ENCODE measurements around the gene BBS9. TPM values are rescaled to one million over a fixed set of nuclear protein-coding genes. Genes with fewer than 3 reads are reported as not detected.

Gene BBS9
- total RNA-seq, 2 donors from 2014 or later = 16.6 to 17.8 TPM

GRCh38 chr7:33431543-33431942, 302.2 kb downstream of the BBS9 start:
- DNase-seq (ENCODE audit: low spot score) (no peak), ATAC-seq (no peak)
- Mint-ChIP-seq H3K36me3 (no peaks in the 10 kb centered on the region), H3K9me3 (no peaks in the 10 kb centered on the region), H3K4me1 (ENCODE audit: low read depth in 2 of 2) (no peaks in the 10 kb centered on the region), H3K27me3 (no peaks in the 10 kb centered on the region), H3K27ac (no peak overlapping the region), H3K4me3 (no peak overlapping the region)

GRCh38 chr7:33432821-33433220, 303.5 kb downstream of the BBS9 start:
- no peaks in the 10 kb centered on the region for H3K36me3 Mint-ChIP-seq
- DNase-seq (ENCODE audit: low spot score) (no peak), ATAC-seq (no peak)
- H3K9me3 Mint-ChIP-seq = no peaks in the 10 kb centered on the region
- H3K27ac Mint-ChIP-seq = no peak overlapping the region
- no peak overlapping the region for H3K4me3 Mint-ChIP-seq
- no peaks in the 10 kb centered on the region for H3K4me1 Mint-ChIP-seq (ENCODE audit: low read depth in 2 of 2)
- H3K27me3 Mint-ChIP-seq = no peaks in the 10 kb centered on the region

GRCh38 chr7:33433357-33433756, 304.0 kb downstream of the BBS9 start:
- DNase-seq (ENCODE audit: low spot score) (no peak), ATAC-seq (no peak)
- Mint-ChIP-seq H3K27me3 (no peaks in the 10 kb centered on the region), H3K4me1 (ENCODE audit: low read depth in 2 of 2) (no peaks in the 10 kb centered on the region), H3K9me3 (no peaks in the 10 kb centered on the region), H3K27ac (no peak overlapping the region), H3K36me3 (no peaks in the 10 kb centered on the region), H3K4me3 (no peak overlapping the region)

GRCh38 chr7:33444511-33444910, 315.1 kb downstream of the BBS9 start:
- no peak overlapping the region for H3K4me3 Mint-ChIP-seq
- H3K27me3 Mint-ChIP-seq = no peaks in the 10 kb centered on the region
- H3K4me1 Mint-ChIP-seq (ENCODE audit: low read depth in 2 of 2) = peaks cover 6 to 11% of the 10 kb centered on the region in 2 donors
- no peak overlapping the region for H3K27ac Mint-ChIP-seq
- H3K36me3 Mint-ChIP-seq = no peaks in the 10 kb centered on the region
- ATAC-seq = no peak
- H3K9me3 Mint-ChIP-seq = no peaks in the 10 kb centered on the region
- no peak for DNase-seq (ENCODE audit: low spot score)

- ATAC-seq (no peak), DNase-seq (ENCODE audit: low spot score) (no peak)
- H3K4me1 Mint-ChIP-seq (ENCODE audit: low read depth in 2 of 2) = peaks cover 15 to 20% of the 10 kb centered on the region in 2 donors
- H3K36me3 Mint-ChIP-seq = no peaks in the 10 kb centered on the region
- no peaks in the 10 kb centered on the region for H3K27me3 Mint-ChIP-seq
- no peak overlapping the region for H3K27ac Mint-ChIP-seq
- no peak overlapping the region for H3K4me3 Mint-ChIP-seq
- peaks cover 3% of the 10 kb centered on the region for H3K9me3 Mint-ChIP-seq
Observed at GRCh38 chr7:33446551-33446950, 317.2 kb downstream of the BBS9 start.

GRCh38 chr7:33448035-33448434, 318.7 kb downstream of the BBS9 start:
- H3K4me3 Mint-ChIP-seq = no peak overlapping the region
- H3K4me1 Mint-ChIP-seq (ENCODE audit: low read depth in 2 of 2) = peaks cover 15 to 20% of the 10 kb centered on the region in 2 donors
- no peaks in the 10 kb centered on the region for H3K27me3 Mint-ChIP-seq
- ATAC-seq (no peak), DNase-seq (ENCODE audit: low spot score) (no peak)
- H3K36me3 Mint-ChIP-seq = peaks cover 4% of the 10 kb centered on the region
- H3K9me3 Mint-ChIP-seq = peaks cover 3% of the 10 kb centered on the region
- H3K27ac Mint-ChIP-seq = peak overlapping the region in 1 of 2 donors; percentile 23

GRCh38 chr7:33449847-33450246, 320.5 kb downstream of the BBS9 start:
- peaks cover 15 to 20% of the 10 kb centered on the region in 2 donors for H3K4me1 Mint-ChIP-seq (ENCODE audit: low read depth in 2 of 2)
- H3K27me3 Mint-ChIP-seq = no peaks in the 10 kb centered on the region
- no peak overlapping the region for H3K4me3 Mint-ChIP-seq
- peaks cover 4% of the 10 kb centered on the region for H3K36me3 Mint-ChIP-seq
- DNase-seq (ENCODE audit: low spot score) (no peak), ATAC-seq (no peak)
- H3K27ac Mint-ChIP-seq = no peak overlapping the region
- H3K9me3 Mint-ChIP-seq = peaks cover 3% of the 10 kb centered on the region

- Mint-ChIP-seq H3K9me3 (peaks cover 3% of the 10 kb centered on the region), H3K27me3 (no peaks in the 10 kb centered on the region), H3K27ac (no peak overlapping the region), H3K4me1 (ENCODE audit: low read depth in 2 of 2) (peaks cover 14 to 20% of the 10 kb centered on the region in 2 donors), H3K36me3 (peaks cover 4% of the 10 kb centered on the region), H3K4me3 (no peak overlapping the region)
- ATAC-seq = no peak
- DNase-seq (ENCODE audit: low spot score) = no peak
Observed at GRCh38 chr7:33452805-33453502, 323.6 kb downstream of the BBS9 start.

- no peaks in the 10 kb centered on the region for H3K27me3 Mint-ChIP-seq
Observed at GRCh38 chr7:33457039-33457438, 327.7 kb downstream of the BBS9 start.

GRCh38 chr7:33458581-33458980, 329.2 kb downstream of the BBS9 start:
- no peak for ATAC-seq
- Mint-ChIP-seq H3K4me1 (ENCODE audit: low read depth in 2 of 2) (peaks cover 0 to 4% of the 10 kb centered on the region in 2 donors), H3K9me3 (no peaks in the 10 kb centered on the region), H3K27ac (no peak overlapping the region), H3K36me3 (no peaks in the 10 kb centered on the region), H3K27me3 (no peaks in the 10 kb centered on the region), H3K4me3 (no peak overlapping the region)
- DNase-seq (ENCODE audit: low spot score) = no peak

More at GRCh38 chr7:33457039-33457438, 327.7 kb downstream of the BBS9 start:
- no peak for ATAC-seq
- Mint-ChIP-seq H3K36me3 (peaks cover 4% of the 10 kb centered on the region), H3K9me3 (no peaks in the 10 kb centered on the region), H3K27ac (no peak overlapping the region), H3K4me1 (ENCODE audit: low read depth in 2 of 2) (peaks cover 0 to 4% of the 10 kb centered on the region in 2 donors), H3K4me3 (no peak overlapping the region)
- no peak for DNase-seq (ENCODE audit: low spot score)

- no peak overlapping the region for H3K27ac Mint-ChIP-seq
- no peaks in the 10 kb centered on the region for H3K36me3 Mint-ChIP-seq
- ATAC-seq = peak in 1 of 2 donors; percentile 50
- H3K27me3 Mint-ChIP-seq = no peaks in the 10 kb centered on the region
- H3K4me3 Mint-ChIP-seq = no peak overlapping the region
- peaks cover 0 to 4% of the 10 kb centered on the region in 2 donors for H3K4me1 Mint-ChIP-seq (ENCODE audit: low read depth in 2 of 2)
- DNase-seq (ENCODE audit: low spot score) = no peak
- no peaks in the 10 kb centered on the region for H3K9me3 Mint-ChIP-seq
Observed at GRCh38 chr7:33459340-33459751, 330.0 kb downstream of the BBS9 start.

GRCh38 chr7:33463131-33463530, 333.8 kb downstream of the BBS9 start:
- peaks cover 12 to 20% of the 10 kb centered on the region in 2 donors for H3K4me1 Mint-ChIP-seq (ENCODE audit: low read depth in 2 of 2)
- DNase-seq (ENCODE audit: low spot score) (no peak), ATAC-seq (no peak)
- no peak overlapping the region for H3K4me3 Mint-ChIP-seq
- no peaks in the 10 kb centered on the region for H3K27me3 Mint-ChIP-seq
- no peaks in the 10 kb centered on the region for H3K36me3 Mint-ChIP-seq
- no peaks in the 10 kb centered on the region for H3K9me3 Mint-ChIP-seq
- no peak overlapping the region for H3K27ac Mint-ChIP-seq

- no peak overlapping the region for H3K27ac Mint-ChIP-seq
- peaks cover 12 to 16% of the 10 kb centered on the region in 2 donors for H3K4me1 Mint-ChIP-seq (ENCODE audit: low read depth in 2 of 2)
- no peaks in the 10 kb centered on the region for H3K27me3 Mint-ChIP-seq
- no peak for DNase-seq (ENCODE audit: low spot score)
- H3K9me3 Mint-ChIP-seq = no peaks in the 10 kb centered on the region
- no peak for ATAC-seq
- peaks cover 13% of the 10 kb centered on the region for H3K36me3 Mint-ChIP-seq
- H3K4me3 Mint-ChIP-seq = no peak overlapping the region
Observed at GRCh38 chr7:33466203-33466602, 336.8 kb downstream of the BBS9 start.

GRCh38 chr7:33471636-33472242, 342.4 kb downstream of the BBS9 start:
- H3K36me3 Mint-ChIP-seq = peaks cover 13% of the 10 kb centered on the region
- DNase-seq (ENCODE audit: low spot score) = no peak
- no peaks in the 10 kb centered on the region for H3K9me3 Mint-ChIP-seq
- peak in 1 of 2 donors; percentile 61 for ATAC-seq
- peaks cover 6 to 10% of the 10 kb centered on the region in 2 donors for H3K4me1 Mint-ChIP-seq (ENCODE audit: low read depth in 2 of 2)
- no peaks in the 10 kb centered on the region for H3K27me3 Mint-ChIP-seq
- no peak overlapping the region for H3K4me3 Mint-ChIP-seq
- no peak overlapping the region for H3K27ac Mint-ChIP-seq

Data from natural killer cell treated with Interleukin-12 subunit alpha and Interleukin-12 subunit beta and Interleukin-15 and Interleukin-18, amount 100 ng/mL, for 72 hours (primary cell).